DLD1 (cell line): ENCODE measurements around the gene MAPK8IP1.

Experiments
- in situ Hi-C: cut with HindIII; loops from 2 replicates; pipeline ENCODE4 v1.10.0; 2017; ENCODE audit warnings: low sequenced_read_pairs

The MAPK8IP1 gene

GRCh38 chr11:45924036-45924915 lies 38.8 kb downstream of the MAPK8IP1 start:
- in situ Hi-C loops = no loop called here

GRCh38 chr11:45924927-45925326 lies 39.5 kb downstream of the MAPK8IP1 start:
- in situ Hi-C loops = no loop called here

GRCh38 chr11:45925550-45925949 lies 40.1 kb downstream of the MAPK8IP1 start:
- in situ Hi-C loops = no loop called here

GRCh38 chr11:45926001-45926401 lies 40.5 kb downstream of the MAPK8IP1 start:
- in situ Hi-C loops = no loop called here

DNA sequence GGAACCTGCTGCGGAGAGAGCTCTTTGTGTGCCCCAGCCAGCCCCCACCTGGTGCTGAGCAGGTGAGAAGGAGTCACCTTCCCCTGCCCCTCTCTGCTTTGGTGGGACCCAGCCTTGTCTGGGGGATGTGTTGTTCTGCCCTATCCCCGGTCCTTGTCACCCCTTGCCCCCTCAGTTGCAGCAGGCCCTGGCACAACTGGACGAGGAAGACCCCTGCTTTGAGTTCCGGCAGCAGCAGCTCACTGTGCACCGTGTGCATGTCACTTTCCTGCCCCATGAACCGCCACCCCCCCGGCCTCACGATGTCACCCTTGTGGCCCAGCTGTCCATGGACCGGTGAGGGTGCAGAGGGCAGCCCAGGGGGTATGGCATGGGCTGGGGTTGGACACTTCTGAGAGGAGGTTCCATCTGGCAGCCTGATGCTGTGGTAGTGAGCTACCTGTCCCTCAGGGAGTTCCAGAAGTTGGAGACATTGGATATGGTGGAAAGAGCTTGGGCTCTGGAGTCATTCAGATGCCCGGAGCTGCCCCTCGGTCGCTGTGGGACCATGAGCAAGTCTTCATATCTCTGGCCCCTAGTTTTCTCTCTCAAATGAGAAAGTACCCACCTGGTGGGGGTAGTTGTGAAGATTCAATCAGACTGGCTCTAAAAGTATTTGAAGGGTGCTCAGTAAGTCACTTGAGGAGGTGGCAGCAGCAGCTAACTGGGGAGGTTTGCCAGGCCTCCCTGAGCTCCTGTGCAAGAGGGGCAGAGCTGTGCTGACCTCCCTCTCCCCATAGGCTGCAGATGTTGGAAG lies 41.3 kb downstream of the MAPK8IP1 start:
- in situ Hi-C loops = no loop called here

DNA sequence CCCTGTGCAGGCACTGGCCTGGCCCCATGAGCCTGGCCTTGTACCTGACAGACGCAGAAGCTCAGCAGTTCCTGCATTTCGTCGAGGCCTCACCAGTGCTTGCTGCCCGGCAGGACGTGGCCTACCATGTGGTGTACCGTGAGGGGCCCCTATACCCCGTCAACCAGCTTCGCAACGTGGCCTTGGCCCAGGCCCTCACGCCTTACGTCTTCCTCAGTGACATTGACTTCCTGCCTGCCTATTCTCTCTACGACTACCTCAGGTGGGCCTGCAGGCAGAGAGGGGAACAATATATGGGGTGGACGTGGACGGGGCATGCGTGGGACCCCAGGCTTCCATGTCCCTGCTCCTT lies 41.9 kb downstream of the MAPK8IP1 start:
- in situ Hi-C loops = no loop called here

DNA sequence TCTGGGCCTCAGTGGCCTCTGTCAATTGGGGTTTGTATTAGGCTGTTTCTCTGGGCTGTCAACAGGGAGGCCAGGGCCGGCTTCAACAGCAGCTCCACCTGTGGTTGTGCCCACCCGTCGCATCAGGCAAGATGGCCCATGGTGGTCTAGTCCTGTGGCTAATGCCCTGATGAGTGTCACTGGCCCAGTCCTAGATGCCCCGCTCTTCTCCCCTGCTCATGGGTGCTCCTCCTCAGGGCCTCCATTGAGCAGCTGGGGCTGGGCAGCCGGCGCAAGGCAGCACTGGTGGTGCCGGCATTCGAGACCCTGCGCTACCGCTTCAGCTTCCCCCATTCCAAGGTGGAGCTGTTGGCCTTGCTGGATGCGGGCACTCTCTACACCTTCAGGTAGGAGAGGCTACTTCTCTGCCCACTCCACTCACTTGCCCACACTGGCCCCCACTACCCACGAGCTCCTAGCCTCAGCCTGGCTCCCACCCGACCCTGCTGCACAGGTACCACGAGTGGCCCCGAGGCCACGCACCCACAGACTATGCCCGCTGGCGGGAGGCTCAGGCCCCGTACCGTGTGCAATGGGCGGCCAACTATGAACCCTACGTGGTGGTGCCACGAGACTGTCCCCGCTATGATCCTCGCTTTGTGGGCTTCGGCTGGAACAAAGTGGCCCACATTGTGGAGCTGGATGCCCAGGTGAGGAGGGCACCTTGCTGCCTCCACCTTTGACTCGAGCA lies 42.4 kb downstream of the MAPK8IP1 start:
- in situ Hi-C loops = no loop called here

DNA sequence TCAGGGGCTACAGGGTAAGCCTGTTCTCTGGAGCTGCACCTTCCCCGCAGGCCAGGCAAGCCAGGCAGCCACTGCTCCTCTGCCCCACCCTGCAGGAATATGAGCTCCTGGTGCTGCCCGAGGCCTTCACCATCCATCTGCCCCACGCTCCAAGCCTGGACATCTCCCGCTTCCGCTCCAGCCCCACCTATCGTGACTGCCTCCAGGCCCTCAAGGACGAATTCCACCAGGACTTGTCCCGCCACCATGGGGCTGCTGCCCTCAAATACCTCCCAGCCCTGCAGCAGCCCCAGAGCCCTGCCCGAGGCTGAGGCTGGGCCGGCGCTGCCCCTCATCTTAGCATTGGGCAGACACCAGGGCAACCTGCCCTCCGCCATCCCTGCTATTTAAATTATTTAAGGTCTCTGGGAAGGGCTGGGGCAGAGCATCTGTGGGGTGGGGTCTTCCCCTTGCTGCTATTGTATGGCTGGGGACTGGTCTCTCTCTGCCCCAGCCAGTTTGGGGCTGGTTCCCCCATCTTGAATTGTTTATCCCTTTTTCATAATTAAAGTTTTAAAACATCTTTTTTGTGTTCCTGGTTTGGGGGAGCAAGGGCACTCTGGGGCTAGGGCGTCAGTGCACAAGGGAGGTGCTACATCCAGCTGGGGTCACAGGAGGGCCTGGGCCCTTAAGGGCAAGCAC lies 43.2 kb downstream of the MAPK8IP1 start:
- in situ Hi-C loops = no loop called here

- in situ Hi-C loops = no loop called here
Observed at GRCh38 chr11:45929486-45930030, 44.1 kb downstream of the MAPK8IP1 start.

DNA sequence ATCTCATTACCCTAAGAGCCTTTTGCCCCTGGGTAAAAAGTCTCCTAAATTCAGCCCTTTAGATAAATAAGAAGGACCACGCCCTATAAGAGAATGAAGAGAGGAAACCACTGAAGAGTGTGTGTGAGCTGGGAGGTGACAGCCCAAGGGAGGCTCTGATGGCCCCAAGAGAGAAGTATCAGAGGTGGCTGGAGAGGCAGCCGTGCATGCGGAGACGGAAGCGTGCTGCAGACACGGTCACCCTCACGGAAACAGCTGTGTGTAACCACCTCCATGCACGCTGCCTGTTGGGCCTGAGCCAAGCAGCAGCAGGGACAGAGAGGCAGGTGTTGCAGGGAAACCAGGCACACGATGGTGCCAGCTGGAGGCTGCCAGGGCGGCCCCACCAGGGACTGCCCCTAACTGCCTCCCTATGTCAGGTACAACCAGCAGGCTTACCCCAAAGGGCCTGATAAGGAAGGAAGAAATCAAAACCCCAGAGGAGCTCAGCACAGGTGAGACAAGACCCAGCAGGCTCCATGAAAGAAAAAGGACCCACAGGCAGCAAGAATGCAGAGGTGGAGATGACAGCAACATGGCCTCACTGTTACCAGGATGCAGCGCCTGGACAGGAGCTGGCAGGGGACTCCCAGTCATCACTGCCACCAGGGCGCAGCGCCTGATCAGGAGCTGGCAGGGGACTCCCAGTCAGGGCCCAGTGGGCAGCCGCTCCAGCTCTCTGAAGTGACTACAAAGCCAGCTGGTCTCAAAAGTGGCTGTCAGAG lies 44.8 kb downstream of the MAPK8IP1 start:
- in situ Hi-C loops = no loop called here

GRCh38 chr11:45930951-45931570 lies 45.6 kb downstream of the MAPK8IP1 start:
- in situ Hi-C loops = no loop called here

DNA sequence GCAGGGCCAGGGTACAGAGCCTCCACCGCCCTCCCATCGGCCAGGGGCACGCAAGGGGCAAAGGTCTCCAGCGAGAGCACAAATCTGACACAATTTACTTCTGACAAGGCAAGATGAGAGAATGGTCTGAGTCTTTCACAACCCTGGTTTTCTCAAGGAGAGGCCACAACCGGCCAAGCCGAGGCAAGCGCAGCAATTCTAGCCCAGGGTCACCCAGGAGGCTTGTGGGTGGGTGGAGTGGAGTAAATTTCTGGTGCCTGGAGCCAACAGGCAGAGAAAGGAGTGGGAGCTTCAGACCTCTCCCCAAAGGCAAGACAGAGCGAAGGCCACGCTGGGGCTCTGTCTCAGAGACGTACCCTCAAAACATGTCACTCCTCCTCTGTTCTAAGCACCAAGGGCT lies 46.3 kb downstream of the MAPK8IP1 start:
- in situ Hi-C loops = no loop called here

DNA sequence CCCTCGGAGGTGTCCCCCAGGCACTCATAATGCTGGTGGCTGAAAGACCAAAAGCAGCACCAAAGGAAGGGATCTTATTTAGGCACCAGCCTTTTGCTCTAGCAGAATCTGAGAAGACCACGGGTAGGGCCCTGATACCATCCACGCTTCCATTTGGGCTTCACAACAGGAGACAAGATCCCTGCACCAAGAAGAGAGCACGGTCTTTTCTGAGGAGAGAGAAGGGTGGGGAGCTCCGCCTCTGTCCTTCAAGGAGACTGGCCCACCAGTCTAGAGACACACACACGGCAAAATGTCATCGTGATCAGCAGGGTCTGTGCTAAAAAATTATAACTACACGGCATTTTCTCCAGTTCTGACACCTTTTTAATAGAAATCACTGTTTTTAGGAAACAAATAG lies 46.8 kb downstream of the MAPK8IP1 start:
- in situ Hi-C loops = no loop called here

DNA sequence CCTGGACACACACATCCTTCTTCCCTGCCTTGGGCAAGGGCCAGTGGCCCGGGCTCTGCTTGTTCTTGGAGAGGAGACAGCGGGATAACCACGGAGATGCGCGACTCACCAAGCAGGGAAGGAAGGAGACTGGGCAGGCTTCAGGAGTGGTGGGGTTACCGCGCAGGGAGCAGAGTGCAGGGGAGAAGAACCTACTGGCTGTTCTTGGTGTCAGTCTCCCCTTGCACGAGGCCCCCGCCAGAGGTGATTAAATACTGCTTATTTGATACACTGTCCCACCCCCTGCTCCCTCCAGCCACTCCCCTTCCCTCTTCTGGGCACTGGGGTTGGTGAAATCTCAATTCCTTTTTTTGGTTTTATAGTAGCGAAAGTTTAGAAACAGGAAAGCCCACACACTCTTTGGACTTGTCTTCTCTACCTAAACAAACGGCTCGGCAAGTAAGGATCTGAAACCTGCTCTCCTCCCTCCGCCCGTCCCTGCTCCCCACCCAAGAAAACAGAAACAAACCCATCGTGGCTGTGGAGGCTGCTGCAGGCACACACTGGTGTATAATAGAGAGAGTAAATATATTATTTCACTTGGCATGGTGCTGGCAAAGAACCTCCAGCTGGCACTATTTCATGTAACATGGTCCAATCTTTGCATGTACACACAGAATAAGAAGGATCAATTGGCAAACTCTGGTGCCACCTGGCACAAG lies 47.8 kb downstream of the MAPK8IP1 start:
- in situ Hi-C loops = no loop called here

DNA sequence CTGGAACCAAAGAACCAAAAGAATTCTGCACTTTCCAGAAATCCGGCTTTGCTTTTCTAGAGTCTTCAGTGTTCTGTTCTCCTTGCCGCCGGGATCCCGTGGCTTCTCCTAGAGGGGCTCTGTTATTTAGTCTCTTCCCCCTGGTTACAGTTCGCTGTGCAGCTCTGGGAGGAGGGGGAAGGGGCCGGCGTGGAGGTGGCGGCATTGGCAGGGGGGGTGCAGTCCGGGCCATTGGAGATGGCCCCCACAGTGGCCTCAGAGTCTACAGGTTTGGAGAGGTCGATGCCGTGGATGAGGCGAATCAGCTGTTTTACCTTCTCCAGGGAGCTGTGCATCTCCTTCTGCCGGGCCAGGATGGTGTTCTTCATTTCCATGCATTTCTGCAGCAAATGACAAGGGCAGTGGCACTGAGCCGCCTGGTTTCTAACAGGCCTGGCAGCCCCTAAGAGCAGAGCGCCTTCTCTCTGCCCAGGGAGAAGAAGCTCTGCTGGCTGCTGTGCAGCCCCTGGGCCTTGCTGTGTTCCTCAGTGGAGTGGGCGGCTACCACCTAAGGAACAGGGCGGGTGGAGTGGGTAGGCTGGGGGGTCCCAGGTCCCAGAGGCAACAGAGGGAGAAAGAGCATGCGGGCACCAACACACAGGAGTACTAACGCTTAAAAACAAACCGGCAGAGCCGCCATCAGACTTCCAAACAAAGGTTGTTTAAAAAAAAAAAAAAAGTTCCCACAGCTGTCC lies 48.6 kb downstream of the MAPK8IP1 start:
- in situ Hi-C loops = no loop called here

GRCh38 chr11:45934580-45935318 lies 49.3 kb downstream of the MAPK8IP1 start:
- in situ Hi-C loops = no loop called here

DNA sequence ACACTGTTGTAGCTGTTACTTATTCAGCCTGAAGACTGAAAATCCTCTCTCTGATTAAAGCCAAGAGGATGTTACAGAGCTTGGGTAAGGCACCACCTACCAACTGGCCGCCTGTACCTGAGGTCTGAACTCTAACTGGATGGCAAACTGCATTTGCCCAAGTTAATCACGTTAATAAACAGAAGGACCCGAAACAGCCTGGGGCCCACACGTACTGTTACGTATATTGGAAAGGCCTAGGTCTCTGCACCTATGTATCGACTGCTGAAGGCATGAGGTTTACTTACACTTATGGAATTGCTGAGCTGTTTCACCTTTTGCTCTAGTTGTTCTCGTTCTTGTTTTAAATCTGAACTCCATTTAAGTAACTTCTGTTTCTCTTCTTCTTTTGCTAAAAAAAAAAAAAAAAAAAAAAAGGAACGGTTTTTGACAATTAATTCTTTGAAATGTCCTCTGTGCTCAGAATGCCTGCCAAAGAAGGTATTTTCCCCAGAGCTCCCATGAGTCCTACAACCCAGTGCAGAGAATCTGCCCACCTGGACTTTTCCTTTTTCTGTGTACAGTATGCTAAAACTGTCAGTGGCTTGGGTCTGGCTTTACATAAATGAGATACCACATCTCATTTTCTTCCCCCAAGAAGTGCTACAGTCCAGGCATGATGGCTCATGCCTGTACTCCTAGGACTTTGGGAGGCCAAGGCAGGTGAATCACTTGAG lies 50.1 kb downstream of the MAPK8IP1 start:
- in situ Hi-C loops = no loop called here
